DND-41 (cell line): Measurements from ENCODE around the gene PLD1.

Source experiments
- ATAC-seq: fragments of 200-7000 bp; cut with Tn5 transposase; 3 replicates; pipeline ENCODE4 v1.9.1; 2021; ENCODE audit warnings: low read depth; ENCODE audit not compliant: insufficient read depth
- DNase-seq: peaks from one replicate; pipeline ENCODE4 v3.0.0-alpha.2; 2020
- H2AFZ ChIP-seq: 2 replicates; pipeline ENCODE4 v1.6.0; 2012; ENCODE audit warnings: low read depth, low read length
- H3K27ac ChIP-seq: 2 replicates; pipeline ENCODE4 v1.5.1; 2012; ENCODE audit warnings: low read length, inconsistent platforms
- H3K27me3 ChIP-seq: fragments of 200-600 bp; sonication (generic); 2 replicates; pipeline ENCODE4 v1.6.0; 2012; ENCODE audit warnings: low read length, mild to moderate bottlenecking, inconsistent platforms; ENCODE audit not compliant: insufficient read depth, poor library complexity
- H3K36me3 ChIP-seq: 2 replicates; pipeline ENCODE4 v1.5.1; 2012; ENCODE audit warnings: low read length, inconsistent platforms; ENCODE audit not compliant: insufficient read depth
- H3K4me1 ChIP-seq: 2 replicates; pipeline ENCODE4 v1.5.1; 2012; ENCODE audit warnings: mild to moderate bottlenecking, low read length; ENCODE audit not compliant: insufficient read depth
- H3K4me2 ChIP-seq: 2 replicates; pipeline ENCODE4 v1.6.0; 2012; ENCODE audit warnings: mild to moderate bottlenecking, moderate library complexity, low read length, inconsistent platforms; ENCODE audit not compliant: insufficient read depth
- H3K4me3 ChIP-seq, 2 experiments: fragments of 200-600 bp in 1 of 2; shearing (Covaris generic) in 1 of 2; 2 replicates each; pipeline ENCODE4 v1.5.1; 2012 to 2016; ENCODE audit warnings: inconsistent platforms in 2 of 2, low read length in 2 of 2, mild to moderate bottlenecking in 2 of 2, low read depth in 1 of 2, moderate library complexity in 1 of 2
- H3K79me2 ChIP-seq: 2 replicates; pipeline ENCODE4 v1.6.0; 2012; ENCODE audit warnings: low read length, inconsistent platforms; ENCODE audit not compliant: insufficient read depth
- H3K9ac ChIP-seq: 2 replicates; pipeline ENCODE4 v1.6.0; 2012; ENCODE audit warnings: low read depth, mild to moderate bottlenecking, inconsistent platforms, low read length, moderate library complexity
- H3K9me3 ChIP-seq: 2 replicates; pipeline ENCODE4 v1.5.1; 2012; ENCODE audit warnings: low read length, moderate library complexity, mild to moderate bottlenecking, inconsistent platforms; ENCODE audit not compliant: insufficient read depth, severe bottlenecking
- H4K20me1 ChIP-seq: 2 replicates; pipeline ENCODE4 v1.6.0; 2012; ENCODE audit warnings: low read length; ENCODE audit not compliant: insufficient read depth
- EZH2 ChIP-seq: IDR thresholded peaks from 3 replicates; pipeline ENCODE4 v1.6.1; 2012; ENCODE audit warnings: borderline replicate concordance, low read depth, mild to moderate bottlenecking, moderate library complexity, low read length, inconsistent platforms; ENCODE audit not compliant: severe bottlenecking
- TF ChIP-seq, protein P1 (sequence below): IDR thresholded peaks from 2 replicates; pipeline ENCODE4 v1.5.1; 2012; ENCODE audit warnings: borderline replicate concordance, low read length, moderate library complexity, mild to moderate bottlenecking; ENCODE audit not compliant: poor library complexity, severe bottlenecking; ENCODE audit errors: extremely low read depth

PLD1 gene

DNA sequence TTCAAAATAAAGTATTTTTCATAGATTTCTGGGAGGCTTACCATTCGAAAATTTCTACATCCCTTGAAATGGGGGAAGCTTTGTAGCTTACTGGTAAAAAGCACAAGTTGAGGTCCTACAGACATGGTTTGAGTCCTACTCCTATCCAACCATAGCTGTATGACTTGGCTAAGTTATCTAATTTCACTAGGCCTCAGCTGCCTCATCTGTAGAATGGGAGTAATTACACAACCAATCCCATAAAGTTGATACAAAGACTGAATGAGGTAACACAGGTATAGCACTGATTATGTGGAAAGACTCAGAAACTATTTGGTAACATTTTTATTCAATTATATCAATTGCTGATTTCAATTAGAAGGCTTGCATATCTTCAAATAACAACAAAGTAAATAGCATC is 157.4 kb downstream of the PLD1 start:
- TF ChIP-seq EZH2: no peak
- TF ChIP-seq, protein P1, sequence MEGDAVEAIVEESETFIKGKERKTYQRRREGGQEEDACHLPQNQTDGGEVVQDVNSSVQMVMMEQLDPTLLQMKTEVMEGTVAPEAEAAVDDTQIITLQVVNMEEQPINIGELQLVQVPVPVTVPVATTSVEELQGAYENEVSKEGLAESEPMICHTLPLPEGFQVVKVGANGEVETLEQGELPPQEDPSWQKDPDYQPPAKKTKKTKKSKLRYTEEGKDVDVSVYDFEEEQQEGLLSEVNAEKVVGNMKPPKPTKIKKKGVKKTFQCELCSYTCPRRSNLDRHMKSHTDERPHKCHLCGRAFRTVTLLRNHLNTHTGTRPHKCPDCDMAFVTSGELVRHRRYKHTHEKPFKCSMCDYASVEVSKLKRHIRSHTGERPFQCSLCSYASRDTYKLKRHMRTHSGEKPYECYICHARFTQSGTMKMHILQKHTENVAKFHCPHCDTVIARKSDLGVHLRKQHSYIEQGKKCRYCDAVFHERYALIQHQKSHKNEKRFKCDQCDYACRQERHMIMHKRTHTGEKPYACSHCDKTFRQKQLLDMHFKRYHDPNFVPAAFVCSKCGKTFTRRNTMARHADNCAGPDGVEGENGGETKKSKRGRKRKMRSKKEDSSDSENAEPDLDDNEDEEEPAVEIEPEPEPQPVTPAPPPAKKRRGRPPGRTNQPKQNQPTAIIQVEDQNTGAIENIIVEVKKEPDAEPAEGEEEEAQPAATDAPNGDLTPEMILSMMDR: no peak
- no peaks in the 10 kb centered on the region for H4K20me1 ChIP-seq
- no peak overlapping the region for H3K9ac ChIP-seq
- no peak overlapping the region for H3K4me2 ChIP-seq
- DNase-seq: no peak
- ATAC-seq: no peak
- no peaks in the 10 kb centered on the region for H3K4me1 ChIP-seq
- H3K36me3 ChIP-seq: no peaks in the 10 kb centered on the region
- no peak overlapping the region for H3K27ac ChIP-seq
- H3K79me2 ChIP-seq: no peaks in the 10 kb centered on the region
- no peaks in the 10 kb centered on the region for H3K9me3 ChIP-seq
- no peak overlapping the region for H3K4me3 ChIP-seq
- no peak overlapping the region for H2AFZ ChIP-seq
- no peaks in the 10 kb centered on the region for H3K27me3 ChIP-seq

DNA sequence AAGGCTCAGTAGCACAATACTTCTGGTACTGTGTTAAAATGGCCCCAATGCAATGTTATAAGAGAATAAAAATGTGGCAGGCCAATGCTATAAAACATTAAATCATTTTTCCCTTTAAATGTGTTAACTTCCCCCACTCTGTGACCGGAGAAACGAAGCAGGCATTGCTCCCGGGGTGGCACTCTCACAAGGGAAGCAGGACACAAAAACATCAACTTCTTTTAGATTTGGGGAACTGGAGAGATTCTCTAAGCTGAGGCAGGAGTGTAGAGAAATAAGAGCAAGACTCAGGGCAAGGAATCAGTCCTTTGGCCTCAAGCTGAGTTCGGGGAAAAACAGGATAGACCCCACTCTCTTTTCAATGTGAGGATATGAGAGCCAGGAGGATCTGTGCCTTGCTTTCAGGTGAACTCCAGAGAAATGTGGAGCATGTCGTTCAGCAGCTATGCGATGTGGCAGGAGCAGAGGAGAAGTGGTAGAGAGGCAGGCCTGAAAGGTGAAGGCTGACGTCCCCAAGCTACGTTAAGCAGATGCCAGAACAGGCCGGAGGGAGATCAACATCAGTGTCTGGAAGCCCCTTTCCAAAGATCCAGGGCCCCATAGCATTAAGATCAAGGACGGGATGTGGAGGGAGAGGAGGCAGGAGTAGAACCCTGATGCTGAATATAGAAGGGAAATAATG is 160.2 kb downstream of the PLD1 start:
- no peak for ATAC-seq
- Histone ChIP-seq H2AFZ (no peak overlapping the region), H3K4me2 (no peak overlapping the region), H4K20me1 (no peaks in the 10 kb centered on the region), H3K27ac (no peak overlapping the region), H3K4me3 (no peak overlapping the region), H3K9ac (no peak overlapping the region), H3K27me3 (peaks cover under 1% of the 10 kb centered on the region), H3K79me2 (no peaks in the 10 kb centered on the region), H3K4me1 (no peaks in the 10 kb centered on the region), H3K9me3 (no peaks in the 10 kb centered on the region), H3K36me3 (no peaks in the 10 kb centered on the region)
- TF ChIP-seq, protein P1: no peak
- no peak for TF ChIP-seq EZH2
- no peak for DNase-seq

DNA sequence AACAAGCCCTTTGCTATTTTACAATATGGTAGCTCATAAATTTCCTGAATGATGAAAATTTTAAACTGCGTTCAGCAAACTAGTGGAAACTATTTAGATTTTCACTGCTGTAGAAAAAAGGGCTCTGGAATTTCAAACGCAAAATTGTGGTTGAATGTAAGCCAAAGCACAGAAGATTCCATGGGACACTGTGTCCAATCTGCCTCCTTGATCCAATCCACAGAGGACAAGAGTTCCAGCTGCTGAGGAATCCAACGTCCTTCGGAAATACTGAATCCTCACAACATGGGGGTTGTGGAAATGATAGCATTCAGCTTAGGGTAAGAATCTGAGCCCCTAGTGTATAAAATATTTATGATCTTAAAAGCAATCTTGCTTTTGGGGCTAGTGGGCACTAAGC is 161.0 kb downstream of the PLD1 start:
- Histone ChIP-seq H3K4me1 (no peaks in the 10 kb centered on the region), H2AFZ (no peak overlapping the region), H3K9ac (no peak overlapping the region), H3K36me3 (no peaks in the 10 kb centered on the region), H4K20me1 (no peaks in the 10 kb centered on the region), H3K27me3 (peaks cover 3% of the 10 kb centered on the region), H3K4me2 (no peak overlapping the region), H3K9me3 (no peaks in the 10 kb centered on the region), H3K79me2 (no peaks in the 10 kb centered on the region), H3K27ac (no peak overlapping the region), H3K4me3 (no peak overlapping the region)
- DNase-seq: no peak
- TF ChIP-seq EZH2: no peak
- TF ChIP-seq, protein P1: no peak
- no peak for ATAC-seq
